GM12878 (cell line): ENCODE data around the gene ZNF581. TPM values are rescaled to one million over a fixed set of nuclear protein-coding genes. Genes with fewer than 3 reads are reported as not detected.

Source experiments
- ATAC-seq: fragments of 200-7000 bp; cut with Tn5 transposase; 3 replicates; pipeline ENCODE4 v1.9.1; 2020; ENCODE audit warnings: mild to moderate bottlenecking, moderate library complexity
- BruUV-seq: library from RNA; stranded (reverse); fragments of 400-500 nt; replicated peaks from 2 replicates; lab custom pipeline; 2021; lab: Mats Ljungman, UMichigan
- CTCF ChIA-PET: fragments of 300-600 bp; sonication (Branson Sonifier 250); formaldehyde crosslinking; extraction: SDS; loops from one replicate; lab custom pipeline; 2021; ENCODE audit warnings: inconsistent platforms; lab: Yijun Ruan, JAX
- POLR2A ChIA-PET: fragments of 350-600 bp; formaldehyde crosslinking; extraction: SDS; loops from one replicate; lab custom pipeline; 2021; ENCODE audit warnings: inconsistent platforms; lab: Charles Lee
- RAD21 ChIA-PET: fragments of 300-600 bp; sonication (Branson Sonifier 250); formaldehyde crosslinking; loops from one replicate; lab custom pipeline; 2023; ENCODE audit warnings: antibody characterized with exemption; ENCODE audit not compliant: unreplicated experiment; lab: Charles Lee
- SMC1A ChIA-PET: fragments of 300-600 bp; sonication (Branson Sonifier 250); formaldehyde crosslinking; loops from one replicate; lab custom pipeline; 2023; ENCODE audit not compliant: unreplicated experiment, uncharacterized antibody; lab: Charles Lee
- DNase-seq: peaks from one replicate; pipeline ENCODE4 v3.0.0-alpha.2; 2011; ENCODE audit warnings: low read depth, low spot score
- FAIRE-seq: peaks from 3 replicates; lab custom pipeline; 2011; peaks lifted over from hg19 to GRCh38; lab: Jason Lieb, UNC
- H2AFZ ChIP-seq: 2 replicates; pipeline ENCODE4 v1.6.0; 2011; ENCODE audit warnings: low read depth, low read length, control low read depth; ENCODE audit not compliant: control insufficient read depth
- H3K27ac ChIP-seq: 2 replicates; pipeline ENCODE4 v1.5.1; 2011; ENCODE audit warnings: control low read depth; ENCODE audit not compliant: control insufficient read depth, insufficient read depth
- H3K27me3 ChIP-seq, 2 experiments: replicated peaks in 1 of 2; 2 replicates each; pipeline versions ENCODE4 v1.6.0 to v1.6.1; 2011; ENCODE audit warnings: low read length in 1 of 2; ENCODE audit not compliant: control insufficient read depth in 2 of 2, insufficient read depth in 2 of 2
- H3K36me3 ChIP-seq, 2 experiments: 2 replicates each; pipeline ENCODE4 v1.5.1; 2011; ENCODE audit warnings: low read length in 1 of 2; ENCODE audit not compliant: control insufficient read depth in 2 of 2, insufficient read depth in 2 of 2
- H3K4me1 ChIP-seq: 2 replicates; pipeline ENCODE4 v1.6.1; 2011; ENCODE audit warnings: mild to moderate bottlenecking, low read length, moderate library complexity, mixed read lengths; ENCODE audit not compliant: control insufficient read depth, insufficient read depth
- H3K4me2 ChIP-seq: 2 replicates; pipeline ENCODE4 v1.6.0; 2011; ENCODE audit warnings: control low read depth; ENCODE audit not compliant: control insufficient read depth, insufficient read depth
- H3K4me3 ChIP-seq: fragments of 200-600 bp; sonication (generic); 2 replicates; pipeline ENCODE4 v1.5.1; 2016
- H3K79me2 ChIP-seq: 2 replicates; pipeline ENCODE4 v1.6.0; 2011; ENCODE audit warnings: low read length; ENCODE audit not compliant: control insufficient read depth, insufficient read depth
- H3K9ac ChIP-seq: 2 replicates; pipeline ENCODE4 v1.8.0; 2011; ENCODE audit warnings: low read length, control low read depth, mixed read lengths; ENCODE audit not compliant: control insufficient read depth, insufficient read depth
- H3K9me3 ChIP-seq: replicated peaks from 3 replicates; pipeline ENCODE4 v1.5.1; 2011; ENCODE audit warnings: mild to moderate bottlenecking, low read length; ENCODE audit not compliant: control insufficient read depth, insufficient read depth
- H4K20me1 ChIP-seq: 2 replicates; pipeline ENCODE4 v1.6.0; 2011; ENCODE audit not compliant: control insufficient read depth, insufficient read depth
- BMI1 ChIP-seq: fragments of 450-650 bp; IDR thresholded peaks from 2 replicates; pipeline ENCODE4 v1.6.1; 2016; ENCODE audit warnings: mild to moderate bottlenecking, moderate library complexity, borderline replicate concordance
- IKZF2 ChIP-seq, 2 experiments: fragments of 450-650 bp; IDR thresholded peaks; 2 replicates each; pipeline ENCODE4 v1.6.1; 2017; ENCODE audit warnings: mild to moderate bottlenecking in 2 of 2, moderate library complexity in 2 of 2
- MEF2A ChIP-seq: IDR thresholded peaks from 2 replicates; pipeline ENCODE4 v1.6.1; 2011; ENCODE audit warnings: low read depth, mild to moderate bottlenecking, low read length, moderate library complexity; ENCODE audit not compliant: insufficient read depth
- MTA3 ChIP-seq: IDR thresholded peaks from 2 replicates; pipeline ENCODE4 v1.6.1; 2012; ENCODE audit warnings: low read length, inconsistent platforms, borderline replicate concordance
- NKRF ChIP-seq: fragments of 450-650 bp; conservative IDR thresholded peaks from 2 replicates; pipeline ENCODE4 v1.6.1; 2017; ENCODE audit warnings: mild to moderate bottlenecking, moderate library complexity
- PML ChIP-seq: IDR thresholded peaks from 2 replicates; pipeline ENCODE4 v1.6.1; 2012; ENCODE audit warnings: low read length, inconsistent platforms
- TCF12 ChIP-seq: IDR thresholded peaks from 2 replicates; pipeline ENCODE4 v1.6.1; 2011; ENCODE audit warnings: low read depth, mild to moderate bottlenecking, low read length
- YY1 ChIP-seq: IDR thresholded peaks from 2 replicates; pipeline ENCODE4 v1.6.1; 2011; ENCODE audit warnings: low read depth, mild to moderate bottlenecking, low read length
- WGBS: methylation state at CpG from one replicate; pipeline ENCODE4 v1.1.6; 2016; ENCODE audit warnings: low lambda C conversion rate; ENCODE audit not compliant: insufficient replicate concordance, insufficient coverage; ENCODE audit errors: missing lambda C conversion rate; 5-methylcytosine and 5-hydroxymethylcytosine counted together
- in situ Hi-C: fragments of 300-500 bp; cut with MboI; formaldehyde crosslinking; loops from 9 replicates; pipeline ENCODE4 v1.14.3; 2018; ENCODE audit warnings: mixed read lengths
- intact Hi-C: fragments of 100-400 bp; cut with micrococcal nuclease; formaldehyde crosslinking; loops from one replicate; pipeline ENCODE4 v1.14.2; 2022; ENCODE audit not compliant: unreplicated experiment
- polyA plus RNA-seq, 11 experiments: library from polyadenylated mRNA; depleted of rRNA in 4 of 11; unstranded in 6 of 11; stranded (reverse) in 5 of 11; fragments of >200 nt; fragmentation: Nextera tagmentation in 4 of 11; fragmentation: Illumina TruSeq in 1 of 11; extraction: Ambion mirVana in 4 of 11; extraction: Trizol in 1 of 11; gene quantifications; 1 replicate in 1 of 11; 2 replicates in 10 of 11; pipeline versions ENCODE4 v1.2.1 to v1.2.3, GENCODE V29; 2011 to 2016; ENCODE audit warnings: inconsistent platforms in 2 of 11, missing spikeins in 2 of 11, low read depth in 1 of 11
- total RNA-seq, 4 experiments: library from RNA; depleted of rRNA in 3 of 4; stranded (reverse); fragments of >200 nt in 3 of 4; fragmentation: Illumina TruSeq in 1 of 4; extraction: Trizol in 1 of 4; gene quantifications; 2 replicates each; pipeline versions ENCODE4 v1.2.1 to v1.2.3, GENCODE V29; 2013 to 2021
- TF ChIP-seq, protein P1 (sequence below): fragments of 150-350 bp; IDR thresholded peaks from 2 replicates; pipeline ENCODE4 v1.6.1; 2014; ENCODE audit warnings: mild to moderate bottlenecking, low read depth, low read length
- TF ChIP-seq, protein P2 (sequence below): fragments of 450-650 bp; IDR thresholded peaks from 2 replicates; pipeline ENCODE4 v1.6.1; 2016; ENCODE audit warnings: mild to moderate bottlenecking, moderate library complexity, borderline replicate concordance
- TF ChIP-seq, protein P3 (sequence below): IDR thresholded peaks from 2 replicates; pipeline ENCODE4 v1.6.1; 2011; ENCODE audit warnings: mild to moderate bottlenecking, low read depth, low read length, moderate library complexity; ENCODE audit not compliant: insufficient replicate concordance

ZNF581 gene
- total and polyA plus RNA-seq, 10 of the 15 experiments (the other 5 are each of a cell fraction or from before 2014, with no cell fraction given) = 4.7 to 45.4 (median 22.2) TPM

DNA sequence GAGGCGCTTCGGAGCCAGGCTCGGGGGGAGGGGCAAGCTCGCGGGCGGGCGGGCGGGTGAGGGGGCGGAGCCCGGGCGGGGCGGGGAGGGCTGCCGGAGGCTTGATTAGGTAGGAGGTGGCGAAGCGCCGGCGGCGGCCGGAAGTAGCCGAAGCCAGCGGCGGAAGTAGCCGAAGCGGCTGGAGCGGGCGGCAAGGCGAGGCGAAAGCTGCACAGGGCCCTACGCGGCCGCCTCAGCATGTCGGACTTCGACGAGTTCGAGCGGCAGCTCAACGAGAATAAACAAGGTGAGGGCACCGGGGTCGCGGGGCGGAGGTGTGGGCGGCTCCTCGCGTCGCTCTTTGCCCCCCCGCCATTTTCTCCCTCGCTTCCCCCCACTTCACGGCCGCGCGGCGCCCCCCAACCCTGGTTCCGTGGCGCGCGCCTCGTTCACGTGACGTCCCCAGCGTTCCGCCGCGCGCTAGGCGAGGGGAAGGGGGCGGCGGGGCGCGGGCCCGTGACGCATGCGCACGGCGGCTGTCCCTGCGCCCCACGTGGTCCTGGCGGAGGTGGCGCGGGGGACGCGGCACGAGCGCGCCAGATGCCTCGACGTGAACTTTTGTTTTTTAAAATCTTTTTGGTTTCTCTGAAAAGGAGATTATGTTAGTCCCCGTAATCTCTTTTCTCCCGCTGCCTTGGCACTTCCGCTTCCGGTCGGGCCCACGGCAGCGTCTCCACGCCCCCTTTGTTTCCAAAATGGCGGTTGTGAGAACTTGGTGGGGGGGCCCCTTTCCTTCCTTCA, 11.6 kb downstream of the ZNF581 start, which contains the start of gene U2AF2:
U2AF2 (plus strand) TSS at position 168 of the 780 bp plus-strand sequence; CDS start at position 238, 70 bp downstream.
- in situ Hi-C loops (loop anchor here (5.0 to 25.0 kb wide), 3 partner anchors 657 to 1518 kb away; partner anchors contain the start of genes CNOT3, LENG9 and ZSCAN5A), intact Hi-C loops (loop anchor here (2.0 kb wide), 1 partner anchor 24 kb away; no protein-coding TSS in a partner anchor)
- DNase-seq (no peak), ATAC-seq (peak; percentile 67), FAIRE-seq (no peak)
- H3K79me2 ChIP-seq = peaks cover 52% of the 10 kb centered on the region
- H3K4me2 ChIP-seq = peak within 1 kb of the TSS; percentile 94
- no peaks in the 10 kb centered on the region for H3K9me3 ChIP-seq
- H4K20me1 ChIP-seq = peaks cover 9% of the 10 kb centered on the region
- H3K9ac ChIP-seq = peak within 1 kb of the TSS; percentile 99
- WGBS = under 1% methylated on average over 50 of the region's 95 CpGs
- no TSS peak for BruUV-seq
- H2AFZ ChIP-seq = peak within 1 kb of the TSS; percentile 96
- ChIA-PET RAD21 (interaction anchor here (0.7 to 1.6 kb wide), 8 partner anchors 12 to 51 kb away, joined by 3 to 34 read pairs (median 5); partner anchors contain the start of gene ZNF581), POLR2A (interaction anchor here (0.6 to 1.6 kb wide), 14 partner anchors 10 to 660 kb away, joined by 3 to 12 read pairs (median 6); partner anchors contain the start of genes FIZ1, ZNF524, ZNF581 and ZNF784), CTCF (interaction anchor here (0.6 to 3.6 kb wide), 21 partner anchors 10 to 655 kb away, joined by 3 to 85 read pairs (median 4); partner anchors contain the start of genes FIZ1, PPP1R12C, ZNF524 and ZNF581), SMC1A (interaction anchor here (1.2 to 2.6 kb wide), 5 partner anchors 13 to 30 kb away, joined by 4 to 28 read pairs (median 5); partner anchors contain the start of gene ZNF784)
- H3K36me3 ChIP-seq = peaks cover 0 to 15% of the 10 kb centered on the region in 2 experiments; a peak in 3 of 4 replicates
- peaks cover 18% of the 10 kb centered on the region for H3K4me1 ChIP-seq
- peak within 1 kb of the TSS; percentile 100 for H3K27ac ChIP-seq
- no peaks in the 10 kb centered on the region for H3K27me3 ChIP-seq
- H3K4me3 ChIP-seq = peak within 1 kb of the TSS; percentile 94
- TF ChIP-seq, protein P1, sequence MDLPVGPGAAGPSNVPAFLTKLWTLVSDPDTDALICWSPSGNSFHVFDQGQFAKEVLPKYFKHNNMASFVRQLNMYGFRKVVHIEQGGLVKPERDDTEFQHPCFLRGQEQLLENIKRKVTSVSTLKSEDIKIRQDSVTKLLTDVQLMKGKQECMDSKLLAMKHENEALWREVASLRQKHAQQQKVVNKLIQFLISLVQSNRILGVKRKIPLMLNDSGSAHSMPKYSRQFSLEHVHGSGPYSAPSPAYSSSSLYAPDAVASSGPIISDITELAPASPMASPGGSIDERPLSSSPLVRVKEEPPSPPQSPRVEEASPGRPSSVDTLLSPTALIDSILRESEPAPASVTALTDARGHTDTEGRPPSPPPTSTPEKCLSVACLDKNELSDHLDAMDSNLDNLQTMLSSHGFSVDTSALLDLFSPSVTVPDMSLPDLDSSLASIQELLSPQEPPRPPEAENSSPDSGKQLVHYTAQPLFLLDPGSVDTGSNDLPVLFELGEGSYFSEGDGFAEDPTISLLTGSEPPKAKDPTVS = no peak; the same call in 1 of the 2 replicates
- TF ChIP-seq BMI1 (no peak), IKZF2 (IDR thresholded peaks at IDR 0.05) (no peak), PML (peak; percentile 47; the same call in 1 of the 2 replicates), NKRF (peak; percentile 91), MEF2A (no peak), MTA3 (no peak), TCF12 (0 out of 2 replicates have a peak, but pooled peaks have one; percentile 10), YY1 (peak; percentile 96)
- TF ChIP-seq, protein P2, sequence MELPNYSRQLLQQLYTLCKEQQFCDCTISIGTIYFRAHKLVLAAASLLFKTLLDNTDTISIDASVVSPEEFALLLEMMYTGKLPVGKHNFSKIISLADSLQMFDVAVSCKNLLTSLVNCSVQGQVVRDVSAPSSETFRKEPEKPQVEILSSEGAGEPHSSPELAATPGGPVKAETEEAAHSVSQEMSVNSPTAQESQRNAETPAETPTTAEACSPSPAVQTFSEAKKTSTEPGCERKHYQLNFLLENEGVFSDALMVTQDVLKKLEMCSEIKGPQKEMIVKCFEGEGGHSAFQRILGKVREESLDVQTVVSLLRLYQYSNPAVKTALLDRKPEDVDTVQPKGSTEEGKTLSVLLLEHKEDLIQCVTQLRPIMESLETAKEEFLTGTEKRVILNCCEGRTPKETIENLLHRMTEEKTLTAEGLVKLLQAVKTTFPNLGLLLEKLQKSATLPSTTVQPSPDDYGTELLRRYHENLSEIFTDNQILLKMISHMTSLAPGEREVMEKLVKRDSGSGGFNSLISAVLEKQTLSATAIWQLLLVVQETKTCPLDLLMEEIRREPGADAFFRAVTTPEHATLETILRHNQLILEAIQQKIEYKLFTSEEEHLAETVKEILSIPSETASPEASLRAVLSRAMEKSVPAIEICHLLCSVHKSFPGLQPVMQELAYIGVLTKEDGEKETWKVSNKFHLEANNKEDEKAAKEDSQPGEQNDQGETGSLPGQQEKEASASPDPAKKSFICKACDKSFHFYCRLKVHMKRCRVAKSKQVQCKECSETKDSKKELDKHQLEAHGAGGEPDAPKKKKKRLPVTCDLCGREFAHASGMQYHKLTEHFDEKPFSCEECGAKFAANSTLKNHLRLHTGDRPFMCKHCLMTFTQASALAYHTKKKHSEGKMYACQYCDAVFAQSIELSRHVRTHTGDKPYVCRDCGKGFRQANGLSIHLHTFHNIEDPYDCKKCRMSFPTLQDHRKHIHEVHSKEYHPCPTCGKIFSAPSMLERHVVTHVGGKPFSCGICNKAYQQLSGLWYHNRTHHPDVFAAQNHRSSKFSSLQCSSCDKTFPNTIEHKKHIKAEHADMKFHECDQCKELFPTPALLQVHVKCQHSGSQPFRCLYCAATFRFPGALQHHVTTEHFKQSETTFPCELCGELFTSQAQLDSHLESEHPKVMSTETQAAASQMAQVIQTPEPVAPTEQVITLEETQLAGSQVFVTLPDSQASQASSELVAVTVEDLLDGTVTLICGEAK = peak; percentile 88
- TF ChIP-seq, protein P3, sequence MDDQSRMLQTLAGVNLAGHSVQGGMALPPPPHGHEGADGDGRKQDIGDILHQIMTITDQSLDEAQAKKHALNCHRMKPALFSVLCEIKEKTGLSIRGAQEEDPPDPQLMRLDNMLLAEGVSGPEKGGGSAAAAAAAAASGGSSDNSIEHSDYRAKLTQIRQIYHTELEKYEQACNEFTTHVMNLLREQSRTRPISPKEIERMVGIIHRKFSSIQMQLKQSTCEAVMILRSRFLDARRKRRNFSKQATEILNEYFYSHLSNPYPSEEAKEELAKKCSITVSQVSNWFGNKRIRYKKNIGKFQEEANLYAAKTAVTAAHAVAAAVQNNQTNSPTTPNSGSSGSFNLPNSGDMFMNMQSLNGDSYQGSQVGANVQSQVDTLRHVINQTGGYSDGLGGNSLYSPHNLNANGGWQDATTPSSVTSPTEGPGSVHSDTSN = no peak
